ENCODE measurements around the gene ZDHHC14. TPM values are rescaled to one million over a fixed set of nuclear protein-coding genes. Genes with fewer than 3 reads are reported as not detected.
"Not testable (repeated sequence)": the region's sequence is repeated elsewhere in the genome, so short reads cannot be mapped to it uniquely, and the experiment has no call there.

Gene ZDHHC14
- polyA plus RNA-seq, 6 donors from 2014 or later, result 1.7 to 10.5 (median 4.1) TPM

GRCh38 chr6:157400676-157401075 is 19.7 kb downstream of the ZDHHC14 start:
- Mint-ChIP-seq H3K27me3 (no peaks in the 10 kb centered on the region), H3K36me3 (peaks cover 13 to 17% of the 10 kb centered on the region in 2 donors), H3K9me3 (no peaks in the 10 kb centered on the region), H3K27ac (peak overlapping the region in 1 of 6 donors; percentile 40), H3K4me3 (no peak overlapping the region), H3K4me1 (peaks cover 11 to 26% (median 19%) of the 10 kb centered on the region in 3 donors)
- DNase-seq (no peak), ATAC-seq (ENCODE audit: low read depth in 2 of 2) (no peak)

GRCh38 chr6:157401734-157402338 is 20.8 kb downstream of the ZDHHC14 start:
- ATAC-seq (ENCODE audit: low read depth in 2 of 2), result no peak
- H3K4me1 Mint-ChIP-seq, result peaks cover 16 to 28% (median 19%) of the 10 kb centered on the region in 3 donors
- no peak for DNase-seq
- peak overlapping the region in 1 of 6 donors; percentile 15 for H3K27ac Mint-ChIP-seq
- H3K4me3 Mint-ChIP-seq, result no peak overlapping the region
- H3K36me3 Mint-ChIP-seq, result peaks cover 13 to 17% of the 10 kb centered on the region in 2 donors
- H3K27me3 Mint-ChIP-seq, result no peaks in the 10 kb centered on the region
- H3K9me3 Mint-ChIP-seq, result no peaks in the 10 kb centered on the region

- H3K27ac Mint-ChIP-seq, result no peak overlapping the region
- H3K27me3 Mint-ChIP-seq, result no peaks in the 10 kb centered on the region
- peaks cover 14 to 28% (median 17%) of the 10 kb centered on the region in 3 donors for H3K4me1 Mint-ChIP-seq
- no peak overlapping the region for H3K4me3 Mint-ChIP-seq
- H3K36me3 Mint-ChIP-seq, result peaks cover 7 to 17% of the 10 kb centered on the region in 2 donors
- H3K9me3 Mint-ChIP-seq, result no peaks in the 10 kb centered on the region
- no peak for ATAC-seq (ENCODE audit: low read depth in 2 of 2)
- DNase-seq, result no peak
Observed at GRCh38 chr6:157402996-157403685, 22.2 kb downstream of the ZDHHC14 start.

- no peaks in the 10 kb centered on the region for H3K27me3 Mint-ChIP-seq
- peaks cover 17 to 23% (median 18%) of the 10 kb centered on the region in 3 donors for H3K4me1 Mint-ChIP-seq
- no peaks in the 10 kb centered on the region for H3K9me3 Mint-ChIP-seq
- no peak for DNase-seq
- peak overlapping the region in 1 of 8 donors; percentile 40 for H3K4me3 Mint-ChIP-seq
- peak in 1 of 2 donors; percentile 20 for ATAC-seq (ENCODE audit: low read depth in 2 of 2)
- H3K36me3 Mint-ChIP-seq, result peaks cover 7 to 16% of the 10 kb centered on the region in 2 donors
- peak overlapping the region in 2 of 6 donors; percentile 26 to 54 for H3K27ac Mint-ChIP-seq
Observed at GRCh38 chr6:157403686-157404051, 22.7 kb downstream of the ZDHHC14 start.

GRCh38 chr6:157405986-157406385 is 25.0 kb downstream of the ZDHHC14 start:
- Mint-ChIP-seq H3K27ac (peak overlapping the region in 1 of 6 donors; percentile 86), H3K27me3 (no peaks in the 10 kb centered on the region), H3K36me3 (peaks cover 1 to 4% of the 10 kb centered on the region in 2 donors), H3K9me3 (peaks cover 0 to 1% (median 0%) of the 10 kb centered on the region in 7 donors), H3K4me1 (peaks cover 16 to 33% (median 18%) of the 10 kb centered on the region in 3 donors), H3K4me3 (no peak overlapping the region)
- ATAC-seq (ENCODE audit: low read depth in 2 of 2), result no peak
- no peak for DNase-seq

- DNase-seq (no peak), ATAC-seq (ENCODE audit: low read depth in 2 of 2) (no peak)
- Mint-ChIP-seq H3K27ac (peak overlapping the region in 2 of 6 donors; percentile 29 to 65), H3K9me3 (peaks cover 0 to 5% (median 1%) of the 10 kb centered on the region in 7 donors), H3K4me3 (no peak overlapping the region), H3K4me1 (peaks cover 20 to 40% (median 22%) of the 10 kb centered on the region in 3 donors), H3K36me3 (no peaks in the 10 kb centered on the region), H3K27me3 (no peaks in the 10 kb centered on the region)
Observed at GRCh38 chr6:157406661-157407060, 25.7 kb downstream of the ZDHHC14 start.

GRCh38 chr6:157407646-157408045 is 26.7 kb downstream of the ZDHHC14 start:
- Mint-ChIP-seq H3K36me3 (peaks cover 3 to 4% of the 10 kb centered on the region in 2 donors), H3K4me3 (no peak overlapping the region), H3K4me1 (peaks cover 24 to 49% (median 27%) of the 10 kb centered on the region in 3 donors), H3K27ac (peak overlapping the region in 1 of 6 donors; percentile 10), H3K9me3 (peaks cover 0 to 5% (median 1%) of the 10 kb centered on the region in 7 donors), H3K27me3 (no peaks in the 10 kb centered on the region)
- no peak for DNase-seq
- no peak for ATAC-seq (ENCODE audit: low read depth in 2 of 2)

GRCh38 chr6:157408427-157408826 is 27.4 kb downstream of the ZDHHC14 start:
- not testable (repeated sequence) for DNase-seq; H3K27me3 Mint-ChIP-seq; ATAC-seq (ENCODE audit: low read depth in 2 of 2); H3K9me3 Mint-ChIP-seq; H3K4me3 Mint-ChIP-seq
- peaks cover 28 to 53% (median 31%) of the 10 kb centered on the region in 3 donors for H3K4me1 Mint-ChIP-seq
- peaks cover 10 to 11% of the 10 kb centered on the region in 2 donors for H3K36me3 Mint-ChIP-seq
- H3K27ac Mint-ChIP-seq, result peak overlapping the region in 1 of 6 donors; percentile 32

GRCh38 chr6:157410045-157410444 is 29.1 kb downstream of the ZDHHC14 start:
- DNase-seq, result no peak
- Mint-ChIP-seq H3K27me3 (no peaks in the 10 kb centered on the region), H3K36me3 (peaks cover 10 to 14% of the 10 kb centered on the region in 2 donors), H3K9me3 (peaks cover 0 to 5% (median 1%) of the 10 kb centered on the region in 7 donors), H3K4me1 (peaks cover 28 to 49% (median 31%) of the 10 kb centered on the region in 3 donors), H3K4me3 (peak overlapping the region in 2 of 8 donors; percentile 28 to 42), H3K27ac (peak overlapping the region in 1 of 6 donors; percentile 39)
- no peak for ATAC-seq (ENCODE audit: low read depth in 2 of 2)

GRCh38 chr6:157411368-157411767 is 30.4 kb downstream of the ZDHHC14 start:
- Mint-ChIP-seq H3K4me3 (peak overlapping the region in 5 of 8 donors; percentile 1 to 76 (median 60)), H3K36me3 (peaks cover 10 to 14% of the 10 kb centered on the region in 2 donors), H3K27ac (peak overlapping the region in 4 of 6 donors; percentile 3 to 46 (median 18)), H3K9me3 (peaks cover 0 to 5% (median 1%) of the 10 kb centered on the region in 7 donors), H3K4me1 (peaks cover 25 to 43% (median 28%) of the 10 kb centered on the region in 3 donors), H3K27me3 (no peaks in the 10 kb centered on the region)
- no peak for ATAC-seq (ENCODE audit: low read depth in 2 of 2)
- no peak for DNase-seq

GRCh38 chr6:157412791-157413190 is 31.8 kb downstream of the ZDHHC14 start:
- peaks cover 0 to 5% (median 1%) of the 10 kb centered on the region in 7 donors for H3K9me3 Mint-ChIP-seq
- H3K36me3 Mint-ChIP-seq, result peaks cover 10 to 14% of the 10 kb centered on the region in 2 donors
- no peak for DNase-seq

GRCh38 chr6:157420497-157420896 is 39.5 kb downstream of the ZDHHC14 start:
- peaks cover 12 to 16% of the 10 kb centered on the region in 2 donors for H3K36me3 Mint-ChIP-seq
- DNase-seq, result no peak
- peaks cover 0 to 3% (median 0%) of the 10 kb centered on the region in 7 donors for H3K9me3 Mint-ChIP-seq
- peak overlapping the region in 2 of 6 donors; percentile 47 to 60 for H3K27ac Mint-ChIP-seq
- ATAC-seq (ENCODE audit: low read depth in 2 of 2), result no peak
- H3K27me3 Mint-ChIP-seq, result peaks cover 0 to 2% (median 0%) of the 10 kb centered on the region in 3 donors
- H3K4me3 Mint-ChIP-seq, result no peak overlapping the region
- H3K4me1 Mint-ChIP-seq, result peaks cover 14 to 22% (median 22%) of the 10 kb centered on the region in 3 donors

More at GRCh38 chr6:157412791-157413190, 31.8 kb downstream of the ZDHHC14 start:
- peaks cover 20 to 41% (median 28%) of the 10 kb centered on the region in 3 donors for H3K4me1 Mint-ChIP-seq
- ATAC-seq (ENCODE audit: low read depth in 2 of 2), result no peak
- no peaks in the 10 kb centered on the region for H3K27me3 Mint-ChIP-seq
- peak overlapping the region in 2 of 8 donors; percentile 1 to 61 for H3K4me3 Mint-ChIP-seq
- H3K27ac Mint-ChIP-seq, result no peak overlapping the region

GRCh38 chr6:157424491-157425020 is 43.6 kb downstream of the ZDHHC14 start:
- Mint-ChIP-seq H3K27ac (peak overlapping the region in 1 of 6 donors; percentile 10), H3K4me1 (peaks cover 34 to 55% (median 48%) of the 10 kb centered on the region in 3 donors), H3K36me3 (peaks cover 5 to 26% of the 10 kb centered on the region in 2 donors), H3K4me3 (no peak overlapping the region), H3K9me3 (peaks cover 0 to under 1% (median 0%) of the 10 kb centered on the region in 7 donors), H3K27me3 (peaks cover 0 to 13% (median 0%) of the 10 kb centered on the region in 3 donors)
- DNase-seq (no peak), ATAC-seq (ENCODE audit: low read depth in 2 of 2) (no peak)
